Keratinocyte (primary cell): ENCODE measurements around the gene EVI5. TPM values are rescaled to one million over a fixed set of nuclear protein-coding genes. Genes with fewer than 3 reads are reported as not detected.

Source experiments
- DNase-seq: peaks from one replicate; pipeline ENCODE4 v3.0.0-alpha.2; 2011; ENCODE audit warnings: low read depth, missing footprints, low spot score
- FAIRE-seq: peaks from 2 replicates; lab custom pipeline; 2011; peaks lifted over from hg19 to GRCh38; lab: Jason Lieb, UNC
- H2AFZ ChIP-seq: 2 replicates; pipeline ENCODE4 v1.6.0; 2012; ENCODE audit warnings: low read length, control low read depth, inconsistent platforms; ENCODE audit not compliant: control insufficient read depth
- H3K27ac ChIP-seq: 2 replicates; pipeline ENCODE4 v1.5.1; 2011; ENCODE audit warnings: low read length; ENCODE audit not compliant: control insufficient read depth, insufficient read depth
- H3K27me3 ChIP-seq: 3 replicates; pipeline ENCODE4 v1.6.0; 2011; ENCODE audit warnings: low read length; ENCODE audit not compliant: control insufficient read depth, insufficient read depth; ENCODE audit errors: extremely low read depth
- H3K36me3 ChIP-seq, 2 experiments: 2 replicates in 1 of 2; 3 replicates in 1 of 2; pipeline ENCODE4 v1.5.1; 2011; ENCODE audit warnings: low read length in 2 of 2, mild to moderate bottlenecking in 1 of 2; ENCODE audit not compliant: control insufficient read depth in 2 of 2, insufficient read depth in 2 of 2; ENCODE audit errors: extremely low read depth in 1 of 2
- H3K4me1 ChIP-seq: 3 replicates; pipeline ENCODE4 v1.5.1; 2011; ENCODE audit warnings: low read length; ENCODE audit not compliant: control insufficient read depth, insufficient read depth; ENCODE audit errors: extremely low read depth
- H3K4me2 ChIP-seq: 3 replicates; pipeline ENCODE4 v1.6.0; 2011; ENCODE audit warnings: low read depth, low read length; ENCODE audit not compliant: control insufficient read depth, insufficient read depth; ENCODE audit errors: extremely low read depth
- H3K4me3 ChIP-seq, 3 experiments: fragments of 200-600 bp in 1 of 3; sonication (generic) in 1 of 3; 2 replicates in 2 of 3; 3 replicates in 1 of 3; pipeline ENCODE4 v1.5.1; 2011 to 2016; ENCODE audit warnings: low read length in 3 of 3, mild to moderate bottlenecking in 3 of 3, control low read depth in 2 of 3, inconsistent platforms in 1 of 3, low read depth in 1 of 3, mixed read lengths in 1 of 3, mixed run types in 1 of 3, moderate library complexity in 1 of 3; ENCODE audit not compliant: control insufficient read depth in 2 of 3, insufficient read depth in 2 of 3; ENCODE audit errors: extremely low read depth in 1 of 3
- H3K79me2 ChIP-seq: 2 replicates; pipeline ENCODE4 v1.6.0; 2012; ENCODE audit warnings: low read length; ENCODE audit not compliant: control insufficient read depth, insufficient read depth
- H3K9ac ChIP-seq: 3 replicates; pipeline ENCODE4 v1.6.0; 2011; ENCODE audit warnings: low read length; ENCODE audit not compliant: control insufficient read depth, insufficient read depth; ENCODE audit errors: extremely low read depth
- H3K9me1 ChIP-seq: 3 replicates; pipeline ENCODE4 v1.6.0; 2011; ENCODE audit warnings: low read length; ENCODE audit not compliant: control insufficient read depth, insufficient read depth; ENCODE audit errors: extremely low read depth
- H3K9me3 ChIP-seq: 2 replicates; pipeline ENCODE4 v1.5.1; 2012; ENCODE audit warnings: low read depth, low read length; ENCODE audit not compliant: control insufficient read depth
- H4K20me1 ChIP-seq: 3 replicates; pipeline ENCODE4 v1.6.0; 2011; ENCODE audit warnings: low read length; ENCODE audit not compliant: control insufficient read depth, insufficient read depth; ENCODE audit errors: extremely low read depth
- EZH2 ChIP-seq: IDR thresholded peaks from one replicate; pipeline ENCODE4 v1.6.1; 2012; ENCODE audit warnings: inconsistent platforms, mild to moderate bottlenecking, low read length, moderate library complexity
- dilution Hi-C: fragments of 300-500 bp; cut with MboI; formaldehyde crosslinking; loops from one replicate; pipeline ENCODE4 v1.7.0; 2020; ENCODE audit warnings: low sequenced_read_pairs; ENCODE audit not compliant: extremely low pct_ligation_motif_present
- polyA plus RNA-seq, 5 experiments: library from polyadenylated mRNA; depleted of rRNA in 3 of 5; stranded (reverse) in 3 of 5; stranded (forward) in 1 of 5; unstranded in 1 of 5; fragments of >200 nt; gene quantifications; 1 replicate in 1 of 5; 2 replicates in 3 of 5; 3 replicates in 1 of 5; pipeline versions ENCODE4 v1.2.1 to v1.2.3, GENCODE V29; 2011 to 2012; ENCODE audit warnings: missing spikeins in 2 of 5, low read depth in 1 of 5, low replicate concordance in 1 of 5
- TF ChIP-seq, protein P1 (sequence below), 3 experiments: IDR thresholded peaks in 1 of 3; conservative IDR thresholded peaks in 1 of 3; optimal IDR thresholded peaks in 1 of 3; 2 replicates in 2 of 3; 3 replicates in 1 of 3; pipeline versions ENCODE3 to v1.5.1; 2011; ENCODE audit warnings: low read length in 3 of 3, mild to moderate bottlenecking in 3 of 3, moderate library complexity in 2 of 3, control low read depth in 1 of 3, inconsistent platforms in 1 of 3; ENCODE audit not compliant: insufficient read depth in 2 of 3; ENCODE audit errors: extremely low read depth in 1 of 3

Gene EVI5
- polyA plus RNA-seq, 1 donor (not counting 4 experiments of a cell fraction or from before 2014, with no cell fraction given), result 23.2 TPM

DNA sequence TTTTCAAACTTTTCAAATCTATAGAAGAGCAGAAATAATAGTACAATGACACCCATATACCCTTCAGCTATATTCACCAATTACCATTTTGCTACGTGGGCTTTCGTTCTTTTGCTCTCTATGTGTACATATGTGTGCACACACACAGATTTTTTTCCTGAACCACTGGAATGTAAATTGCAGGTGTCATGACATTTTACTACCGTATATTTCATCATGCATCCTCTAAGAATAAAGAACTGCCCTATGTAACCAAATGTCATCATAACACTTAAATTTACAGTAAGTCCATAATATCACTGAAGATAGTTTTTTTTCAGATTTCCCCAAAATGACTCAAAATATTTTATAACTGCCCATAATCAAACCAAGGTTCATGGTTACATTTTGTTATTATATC, 209.8 kb downstream of the EVI5 start:
- Histone ChIP-seq H3K4me3 (no peak overlapping the region), H3K9me1 (peaks cover 2% of the 10 kb centered on the region), H3K9me3 (no peaks in the 10 kb centered on the region), H3K36me3 (no peaks in the 10 kb centered on the region), H4K20me1 (no peaks in the 10 kb centered on the region), H3K27me3 (no peaks in the 10 kb centered on the region), H3K27ac (no peak overlapping the region), H3K4me2 (no peak overlapping the region), H3K79me2 (no peaks in the 10 kb centered on the region), H3K4me1 (peaks cover 18% of the 10 kb centered on the region), H3K9ac (no peak overlapping the region), H2AFZ (no peak overlapping the region)
- FAIRE-seq, result no peak
- TF ChIP-seq, protein P1, sequence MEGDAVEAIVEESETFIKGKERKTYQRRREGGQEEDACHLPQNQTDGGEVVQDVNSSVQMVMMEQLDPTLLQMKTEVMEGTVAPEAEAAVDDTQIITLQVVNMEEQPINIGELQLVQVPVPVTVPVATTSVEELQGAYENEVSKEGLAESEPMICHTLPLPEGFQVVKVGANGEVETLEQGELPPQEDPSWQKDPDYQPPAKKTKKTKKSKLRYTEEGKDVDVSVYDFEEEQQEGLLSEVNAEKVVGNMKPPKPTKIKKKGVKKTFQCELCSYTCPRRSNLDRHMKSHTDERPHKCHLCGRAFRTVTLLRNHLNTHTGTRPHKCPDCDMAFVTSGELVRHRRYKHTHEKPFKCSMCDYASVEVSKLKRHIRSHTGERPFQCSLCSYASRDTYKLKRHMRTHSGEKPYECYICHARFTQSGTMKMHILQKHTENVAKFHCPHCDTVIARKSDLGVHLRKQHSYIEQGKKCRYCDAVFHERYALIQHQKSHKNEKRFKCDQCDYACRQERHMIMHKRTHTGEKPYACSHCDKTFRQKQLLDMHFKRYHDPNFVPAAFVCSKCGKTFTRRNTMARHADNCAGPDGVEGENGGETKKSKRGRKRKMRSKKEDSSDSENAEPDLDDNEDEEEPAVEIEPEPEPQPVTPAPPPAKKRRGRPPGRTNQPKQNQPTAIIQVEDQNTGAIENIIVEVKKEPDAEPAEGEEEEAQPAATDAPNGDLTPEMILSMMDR (optimal IDR thresholded peaks at IDR 0.05 in 1 of 3, IDR thresholded peaks at IDR 0.05 in 1 of 3, conservative IDR thresholded peaks at IDR 0.05 in 1 of 3; ENCODE audit: extremely low read depth in 1 of 3, insufficient read depth in 2 of 3, low read length in 3 of 3), result no peak
- no peak for TF ChIP-seq EZH2
- dilution Hi-C loops, result no loop called here
- DNase-seq, result no peak

GRCh38 chr1:92572520-92572919, 212.4 kb downstream of the EVI5 start:
- DNase-seq, result no peak
- no peak overlapping the region for H2AFZ ChIP-seq
- TF ChIP-seq, protein P1 (optimal IDR thresholded peaks at IDR 0.05 in 1 of 3, IDR thresholded peaks at IDR 0.05 in 1 of 3, conservative IDR thresholded peaks at IDR 0.05 in 1 of 3; ENCODE audit: extremely low read depth in 1 of 3, insufficient read depth in 2 of 3, low read length in 3 of 3), result no peak
- TF ChIP-seq EZH2, result no peak
- H3K4me1 ChIP-seq, result peaks cover 11% of the 10 kb centered on the region
- H3K36me3 ChIP-seq, result no peaks in the 10 kb centered on the region
- H3K79me2 ChIP-seq, result no peaks in the 10 kb centered on the region
- no peak overlapping the region for H3K9ac ChIP-seq
- peaks cover 2% of the 10 kb centered on the region for H3K9me1 ChIP-seq
- H3K9me3 ChIP-seq, result no peaks in the 10 kb centered on the region
- no peak overlapping the region for H3K27ac ChIP-seq
- no peak overlapping the region for H3K4me2 ChIP-seq
- no peaks in the 10 kb centered on the region for H4K20me1 ChIP-seq
- H3K27me3 ChIP-seq, result no peaks in the 10 kb centered on the region
- H3K4me3 ChIP-seq, result no peak overlapping the region
- FAIRE-seq, result no peak
- dilution Hi-C loops, result no loop called here
